GM12874 (cell line): ENCODE results near the gene S100Z.

Source experiments
- CTCF ChIP-seq: IDR thresholded peaks from 2 replicates; pipeline ENCODE4 v1.5.1; 2011; ENCODE audit warnings: low read depth, mild to moderate bottlenecking, control low read depth, low read length, moderate library complexity; ENCODE audit not compliant: insufficient read depth

S100Z gene

GRCh38 chr5:76954383-76954763 lies 104.6 kb downstream of the S100Z start:
- TF ChIP-seq CTCF: no peak

GRCh38 chr5:76956033-76956432 lies 106.2 kb downstream of the S100Z start:
- TF ChIP-seq CTCF: no peak

DNA sequence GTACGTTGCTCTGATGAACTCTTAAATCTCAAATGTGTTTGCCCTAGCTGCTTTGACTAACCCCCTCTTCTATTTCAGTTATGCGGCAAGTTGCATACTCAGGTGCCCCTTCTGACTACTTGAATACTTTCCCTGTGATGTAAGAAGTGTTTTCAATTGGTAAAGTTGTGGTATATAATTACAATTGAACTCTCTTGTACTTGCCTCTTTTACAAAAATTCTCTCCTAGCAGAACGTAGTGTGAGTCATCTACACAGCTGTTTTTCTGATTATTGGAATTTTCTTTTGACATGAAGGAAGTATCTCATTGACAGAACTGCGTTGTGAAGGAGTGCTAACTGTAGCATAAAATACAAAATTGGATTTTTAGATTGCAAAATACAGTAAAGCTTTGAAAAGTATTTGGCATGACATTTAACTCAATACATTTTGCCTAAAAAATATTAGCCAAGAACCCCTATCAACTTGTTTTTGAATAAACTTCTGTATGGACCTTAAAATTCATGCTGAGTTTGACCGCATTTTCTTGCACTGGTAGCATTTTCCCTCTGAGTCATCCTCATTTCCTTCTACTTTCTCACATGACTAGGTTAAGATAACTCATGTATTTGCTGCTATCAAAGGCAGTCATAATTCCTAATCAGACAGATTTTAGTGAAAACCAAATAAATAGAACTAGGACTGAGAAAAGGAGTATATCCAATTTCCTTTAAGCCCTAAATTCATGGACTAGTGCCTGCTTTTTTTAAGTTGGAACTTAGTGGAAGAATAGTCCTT lies 109.4 kb downstream of the S100Z start:
- no peak for TF ChIP-seq CTCF

GRCh38 chr5:76960004-76960625 lies 110.3 kb downstream of the S100Z start:
- TF ChIP-seq CTCF: no peak

DNA sequence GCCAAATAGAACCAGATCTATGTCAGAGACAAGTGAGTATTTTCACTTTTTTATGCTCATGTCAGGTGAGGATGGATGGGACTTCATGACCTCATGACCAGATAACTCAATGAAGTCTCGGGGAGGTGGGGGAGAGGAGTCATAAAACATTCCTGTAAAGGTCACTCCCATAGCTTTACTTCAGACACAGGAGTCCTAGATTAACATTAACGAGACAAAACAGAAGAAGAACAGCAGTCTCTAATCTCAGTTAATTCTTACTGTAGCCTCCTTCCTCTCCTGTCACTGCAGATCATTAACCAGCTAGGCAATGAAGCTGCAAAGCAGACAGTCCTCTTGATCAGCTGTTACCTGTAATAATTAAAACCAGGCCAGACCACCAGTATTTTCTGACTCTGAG lies 114.2 kb downstream of the S100Z start:
- no peak for TF ChIP-seq CTCF
